Upper lobe of left lung (tissue), 6 donors: ENCODE data around the gene BMP7. TPM values are rescaled to one million over a fixed set of nuclear protein-coding genes. Genes with fewer than 3 reads are reported as not detected.
"Not testable (repeated sequence)": the region's sequence is repeated elsewhere in the genome, so short reads cannot be mapped to it uniquely, and the experiment has no call there.

Experiments used
- ATAC-seq, 2 donors: fragments of 200-7000 bp; cut with Tn5 transposase; one replicate each; pipeline ENCODE4 v1.9.1; 2022; ENCODE audit warnings: mild to moderate bottlenecking in 2 of 2, moderate library complexity in 2 of 2; ENCODE audit not compliant: low FRiP score in 2 of 2
- DNase-seq, 2 donors: peaks; one replicate each; pipeline ENCODE4 v3.0.0-alpha.2; 2019 to 2020
- H3K27ac ChIP-seq, 4 donors: fragments of 200-600 bp; sonication (generic); one replicate each; pipeline ENCODE4 v1.5.1; 2016 to 2019
- H3K27me3 ChIP-seq, 4 donors: fragments of 200-600 bp; sonication (generic); one replicate each; pipeline ENCODE4 v1.5.1; 2017 to 2019
- H3K36me3 ChIP-seq, 4 donors: fragments of 200-600 bp; sonication (generic); one replicate each; pipeline ENCODE4 v1.5.1; 2016 to 2019
- H3K4me1 ChIP-seq, 4 donors: fragments of 200-600 bp; sonication (generic); one replicate each; pipeline ENCODE4 v1.5.1; 2018 to 2019
- H3K4me3 ChIP-seq, 4 donors: fragments of 200-600 bp; sonication (generic); one replicate each; pipeline ENCODE4 v1.5.1; 2017 to 2019; ENCODE audit warnings: mild to moderate bottlenecking in 2 of 4, moderate library complexity in 1 of 4
- H3K9me3 ChIP-seq, 4 donors: fragments of 200-600 bp; sonication (generic); one replicate each; pipeline ENCODE4 v1.5.1; 2018 to 2019
- EP300 ChIP-seq, 4 donors: sonication (generic); formaldehyde crosslinking; IDR thresholded peaks; one replicate each; pipeline ENCODE4 v1.5.1; 2017; ENCODE audit warnings: antibody characterized with exemption in 4 of 4, control low read depth in 2 of 4
- POLR2A ChIP-seq, 4 donors: fragments of 450-650 bp; IDR thresholded peaks; one replicate each; pipeline ENCODE4 v1.5.1; 2016 to 2017; ENCODE audit warnings: antibody characterized with exemption in 4 of 4, mild to moderate bottlenecking in 2 of 4
- POLR2AphosphoS5 ChIP-seq, 2 donors: sonication (generic); formaldehyde crosslinking; IDR thresholded peaks; one replicate each; pipeline ENCODE4 v1.5.1; 2017; ENCODE audit warnings: antibody characterized with exemption in 2 of 2
- WGBS, 2 donors: methylation state at CpG; one replicate each; pipeline ENCODE4 v1.1.5; 2017 to 2018; 5-methylcytosine and 5-hydroxymethylcytosine counted together
- total RNA-seq, 6 donors: library from RNA; depleted of rRNA in 4 of 6; stranded (reverse); fragments of >200 nt in 4 of 6; gene quantifications; one replicate each; pipeline versions ENCODE4 v1.1.0 to v1.2.1, GENCODE V29; 2016 to 2021
- TF ChIP-seq, protein P1 (sequence below), 6 experiments: fragments of 450-650 bp in 4 of 6; fragments of 200-600 bp in 2 of 6; sonication (generic) in 2 of 6; IDR thresholded peaks; one replicate each; pipeline ENCODE4 v1.5.1; 2016 to 2019; ENCODE audit warnings: antibody characterized with exemption in 6 of 6
- donor health status: DM: no; HTN: no; CAD: no; lungs with moderate emphysema.
- donor health status: DM: no; HTN: yes; CAD: no; lungs with severe emphysema.

The BMP7 gene
- total RNA-seq, 6 donors from 2014 or later, result 0.30 to 4.0 (median 2.6) TPM; not detected in 1

GRCh38 chr20:57158474-57158873, 108.0 kb downstream of the BMP7 start:
- Histone ChIP-seq H3K4me3 (no peak overlapping the region), H3K9me3 (no peaks in the 10 kb centered on the region), H3K4me1 (no peaks in the 10 kb centered on the region), H3K27ac (no peak overlapping the region), H3K27me3 (no peaks in the 10 kb centered on the region), H3K36me3 (no peaks in the 10 kb centered on the region)
- no peak for DNase-seq
- TF ChIP-seq POLR2A (IDR thresholded peaks at IDR 0.05), result no peak
- no peak for TF ChIP-seq EP300 (IDR thresholded peaks at IDR 0.05)
- no peak for TF ChIP-seq POLR2AphosphoS5 (IDR thresholded peaks at IDR 0.05)
- TF ChIP-seq, protein P1, sequence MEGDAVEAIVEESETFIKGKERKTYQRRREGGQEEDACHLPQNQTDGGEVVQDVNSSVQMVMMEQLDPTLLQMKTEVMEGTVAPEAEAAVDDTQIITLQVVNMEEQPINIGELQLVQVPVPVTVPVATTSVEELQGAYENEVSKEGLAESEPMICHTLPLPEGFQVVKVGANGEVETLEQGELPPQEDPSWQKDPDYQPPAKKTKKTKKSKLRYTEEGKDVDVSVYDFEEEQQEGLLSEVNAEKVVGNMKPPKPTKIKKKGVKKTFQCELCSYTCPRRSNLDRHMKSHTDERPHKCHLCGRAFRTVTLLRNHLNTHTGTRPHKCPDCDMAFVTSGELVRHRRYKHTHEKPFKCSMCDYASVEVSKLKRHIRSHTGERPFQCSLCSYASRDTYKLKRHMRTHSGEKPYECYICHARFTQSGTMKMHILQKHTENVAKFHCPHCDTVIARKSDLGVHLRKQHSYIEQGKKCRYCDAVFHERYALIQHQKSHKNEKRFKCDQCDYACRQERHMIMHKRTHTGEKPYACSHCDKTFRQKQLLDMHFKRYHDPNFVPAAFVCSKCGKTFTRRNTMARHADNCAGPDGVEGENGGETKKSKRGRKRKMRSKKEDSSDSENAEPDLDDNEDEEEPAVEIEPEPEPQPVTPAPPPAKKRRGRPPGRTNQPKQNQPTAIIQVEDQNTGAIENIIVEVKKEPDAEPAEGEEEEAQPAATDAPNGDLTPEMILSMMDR (IDR thresholded peaks at IDR 0.05), result no peak
- no peak for ATAC-seq
- 62 to 75% methylated on average over 7 of the region's 7 CpGs for WGBS, 2 donors

GRCh38 chr20:57157787-57158186, 108.7 kb downstream of the BMP7 start:
- not testable (repeated sequence) for ATAC-seq, H3K27ac ChIP-seq, H3K36me3 ChIP-seq, DNase-seq, H3K4me1 ChIP-seq, H3K9me3 ChIP-seq, H3K4me3 ChIP-seq, H3K27me3 ChIP-seq
- WGBS, 2 donors, result 82% methylated on average over 8 to 9 of the region's 9 CpGs

- Histone ChIP-seq H3K27ac (no peak overlapping the region), H3K27me3 (no peaks in the 10 kb centered on the region), H3K9me3 (no peaks in the 10 kb centered on the region), H3K4me1 (no peaks in the 10 kb centered on the region), H3K36me3 (no peaks in the 10 kb centered on the region), H3K4me3 (no peak overlapping the region)
- WGBS, 2 donors, result 85 to 90% methylated on average over 7 to 13 of the region's 13 CpGs
- ATAC-seq (no peak), DNase-seq (peak in 1 of 2 donors; percentile 64)
- no peak for TF ChIP-seq POLR2A (IDR thresholded peaks at IDR 0.05)
- TF ChIP-seq POLR2AphosphoS5 (IDR thresholded peaks at IDR 0.05), result no peak
- no peak for TF ChIP-seq EP300 (IDR thresholded peaks at IDR 0.05)
Observed at GRCh38 chr20:57157106-57157691, 109.2 kb downstream of the BMP7 start.

- DNase-seq (no peak), ATAC-seq (no peak)
- no peak overlapping the region for H3K4me3 ChIP-seq
- H3K4me1 ChIP-seq, result no peaks in the 10 kb centered on the region
- H3K27me3 ChIP-seq, result no peaks in the 10 kb centered on the region
- H3K9me3 ChIP-seq, result no peaks in the 10 kb centered on the region
- H3K36me3 ChIP-seq, result no peaks in the 10 kb centered on the region
- TF ChIP-seq POLR2A (IDR thresholded peaks at IDR 0.05), result no peak
- TF ChIP-seq, protein P1 (IDR thresholded peaks at IDR 0.05), result no peak
- no peak for TF ChIP-seq EP300 (IDR thresholded peaks at IDR 0.05)
- no peak for TF ChIP-seq POLR2AphosphoS5 (IDR thresholded peaks at IDR 0.05)
- no peak overlapping the region for H3K27ac ChIP-seq
- 82 to 85% methylated on average over 18 of the region's 18 CpGs for WGBS, 2 donors
Observed at GRCh38 chr20:57156011-57156729, 110.3 kb downstream of the BMP7 start.

DNA sequence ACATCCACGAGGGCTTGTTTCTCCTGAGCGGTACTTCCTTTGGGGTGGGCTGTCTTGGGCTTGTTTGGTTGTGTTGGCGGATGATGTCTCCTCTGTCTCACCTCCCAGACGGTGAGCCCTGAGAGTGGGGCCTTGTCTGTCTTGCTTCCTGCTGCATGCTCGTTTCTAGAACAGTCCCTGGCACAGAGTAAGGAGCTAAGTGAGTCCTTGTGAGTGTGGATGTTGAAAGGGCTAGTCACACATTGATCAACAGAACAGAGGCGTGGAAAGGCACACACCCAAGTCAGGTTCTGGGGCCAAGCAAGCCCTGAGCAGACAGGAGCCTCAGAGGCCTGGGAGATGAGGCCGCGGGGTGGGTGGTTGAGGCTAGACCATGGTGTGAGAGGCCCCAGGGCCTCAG, 111.0 kb downstream of the BMP7 start:
- H3K4me1 ChIP-seq, result no peaks in the 10 kb centered on the region
- no peaks in the 10 kb centered on the region for H3K9me3 ChIP-seq
- DNase-seq (peak in 1 of 2 donors; percentile 53), ATAC-seq (no peak)
- no peak for TF ChIP-seq EP300 (IDR thresholded peaks at IDR 0.05)
- TF ChIP-seq, protein P1 (IDR thresholded peaks at IDR 0.05), result no peak
- no peak overlapping the region for H3K27ac ChIP-seq
- H3K27me3 ChIP-seq, result no peaks in the 10 kb centered on the region
- no peaks in the 10 kb centered on the region for H3K36me3 ChIP-seq
- no peak overlapping the region for H3K4me3 ChIP-seq
- WGBS, 2 donors, result 58 to 62% methylated on average over 7 to 8 of the region's 8 CpGs
